C4-2B (cell line): Measurements from ENCODE around the gene UTS2B.

Source experiments
- CTCF ChIP-seq: fragments of 450-650 bp; conservative IDR thresholded peaks from 2 replicates; pipeline ENCODE4 v1.5.1; 2017; ENCODE audit warnings: mild to moderate bottlenecking
- ZFX ChIP-seq: fragments of 450-650 bp; IDR thresholded peaks from 2 replicates; pipeline ENCODE4 v1.6.1; 2017

DNA sequence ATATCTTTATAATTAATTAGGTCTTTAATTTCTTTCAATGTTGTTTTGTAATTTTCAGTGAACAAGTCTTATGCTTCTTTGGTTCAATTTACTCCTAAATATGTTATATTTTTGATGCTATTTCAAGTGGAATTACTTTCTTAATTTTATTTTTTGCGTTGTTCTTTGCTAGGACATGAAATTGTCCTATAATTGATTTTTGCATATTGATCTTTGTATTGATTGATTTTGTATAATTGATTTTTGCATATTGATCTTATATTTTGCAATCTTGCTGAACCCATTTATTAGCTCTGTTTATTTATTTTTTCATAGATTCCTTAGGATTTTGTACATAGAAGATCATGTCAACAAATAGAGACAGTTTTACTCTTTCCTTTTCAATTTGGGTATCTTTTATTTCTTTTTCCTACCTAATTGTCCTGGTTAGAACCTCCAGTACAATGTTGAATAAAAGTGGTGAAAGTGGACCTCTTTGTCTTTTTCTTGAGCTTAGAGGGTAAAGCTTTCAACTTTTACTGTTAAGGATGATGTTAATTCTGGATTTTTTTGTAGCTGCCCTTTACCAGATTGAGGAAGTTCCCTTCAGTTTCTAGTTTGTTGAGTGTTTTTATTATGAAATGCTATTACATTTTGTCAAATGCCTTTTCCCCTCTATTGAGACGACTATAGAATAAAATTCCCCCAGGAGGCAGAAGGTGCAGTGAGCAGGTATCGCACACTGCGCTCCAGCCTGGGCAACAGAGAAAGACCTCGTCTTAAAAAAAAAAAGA, 37.9 kb downstream of the UTS2B start:
- TF ChIP-seq CTCF, result no peak
- TF ChIP-seq ZFX, result no peak
